Activated CD4-positive, alpha-beta T cell treated with anti-CD3 and anti-CD28 coated beads, Interleukin-2, Interleukin-4, amounts not matched to agents 100 ng/mL and 50 ng/mL, durations not matched to agents 16 hours and 8 hours (primary cell): Measurements from ENCODE around the gene ARHGEF7.

Experiments used
- DNase-seq: peaks from one replicate; pipeline ENCODE4 v3.0.0-alpha.2; 2020; ENCODE audit warnings: low spot score

The ARHGEF7 gene

GRCh38 chr13:111139452-111139851, 24.3 kb downstream of the ARHGEF7 start:
- DNase-seq, result no peak

- no peak for DNase-seq
Observed at GRCh38 chr13:111139873-111140561, 24.9 kb downstream of the ARHGEF7 start.

- no peak for DNase-seq
Observed at GRCh38 chr13:111140562-111141105, 25.5 kb downstream of the ARHGEF7 start.

DNA sequence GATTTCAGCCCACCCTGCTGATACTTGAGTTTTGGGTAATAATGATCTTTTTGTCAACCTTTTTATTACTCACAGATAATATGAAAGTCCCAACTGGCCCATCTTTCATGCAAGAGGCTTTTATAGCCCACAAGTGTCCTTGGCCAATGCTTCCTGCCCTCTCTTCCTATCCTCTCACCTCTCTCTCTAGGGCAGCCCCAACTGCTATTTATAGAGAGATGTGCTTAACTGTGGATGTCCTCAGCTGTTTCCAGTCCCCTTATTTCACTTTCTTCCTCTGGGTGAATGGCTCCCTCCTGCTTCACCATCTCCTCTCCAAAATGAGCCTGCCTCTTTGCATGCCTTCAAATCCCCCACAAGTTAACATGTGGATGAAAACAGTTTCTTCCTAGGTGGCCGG, 27.4 kb downstream of the ARHGEF7 start:
- no peak for DNase-seq

- DNase-seq, result no peak
Observed at GRCh38 chr13:111143865-111144540, 28.9 kb downstream of the ARHGEF7 start.

DNA sequence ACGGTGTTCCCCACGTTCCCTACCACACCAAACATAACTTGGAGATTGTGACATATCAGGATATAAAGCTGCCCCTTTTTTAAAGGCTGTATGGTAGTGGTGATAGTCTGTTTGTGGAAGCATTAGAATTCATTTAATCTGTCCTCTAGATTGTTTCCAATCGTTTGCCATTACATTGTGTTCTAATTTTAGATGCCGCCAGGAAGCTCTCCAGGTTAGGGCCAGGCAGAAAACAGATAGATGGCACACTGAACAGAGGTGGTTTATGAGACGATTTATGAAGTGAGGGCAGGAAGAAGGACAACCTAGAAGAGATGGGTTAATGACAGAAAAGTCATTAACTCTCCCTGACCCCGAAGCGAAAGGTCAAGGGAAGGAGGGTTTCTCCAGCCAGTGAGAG, 30.0 kb downstream of the ARHGEF7 start:
- DNase-seq, result no peak

GRCh38 chr13:111145506-111145905, 30.4 kb downstream of the ARHGEF7 start:
- no peak for DNase-seq

DNA sequence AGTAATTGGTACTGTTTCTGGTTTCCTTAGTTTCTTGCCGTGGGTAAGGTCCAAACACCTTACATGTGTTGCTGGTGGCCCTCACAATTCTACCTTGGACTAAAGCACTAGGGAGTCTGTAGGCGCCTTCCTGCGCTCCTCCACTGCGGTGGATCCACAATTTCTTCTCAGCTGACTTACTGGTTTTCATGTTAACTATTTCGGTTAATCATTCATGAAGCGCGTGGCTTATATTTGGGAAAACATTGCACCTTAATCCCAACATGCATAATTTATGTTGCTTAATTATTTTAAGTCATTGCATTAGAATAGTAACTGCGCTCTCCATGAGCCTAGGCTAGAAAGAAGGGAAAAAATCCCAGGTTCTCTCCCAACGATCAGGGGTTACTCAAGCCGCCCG, 37.7 kb downstream of the ARHGEF7 start:
- no peak for DNase-seq

GRCh38 chr13:111153279-111153976, 38.3 kb downstream of the ARHGEF7 start:
- peak; percentile 92 for DNase-seq

DNA sequence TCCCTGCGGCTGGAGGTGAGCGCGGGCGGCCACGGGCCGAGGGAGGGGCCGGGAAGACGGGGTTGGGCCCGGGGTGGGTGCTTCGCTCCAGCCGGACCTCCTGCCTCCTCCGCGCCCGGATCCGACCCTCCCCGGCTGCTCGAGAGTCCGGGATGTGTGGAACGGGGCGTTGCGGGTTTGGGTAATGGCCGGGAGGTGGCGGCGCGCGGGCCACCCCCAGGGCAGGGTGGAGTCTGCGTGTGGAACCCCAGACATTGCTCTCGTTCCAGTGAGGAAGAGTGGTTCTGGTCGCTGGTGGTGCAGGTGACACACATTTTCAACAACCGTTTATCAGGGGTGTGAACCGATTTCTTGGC, 38.8 kb downstream of the ARHGEF7 start:
- peak; percentile 33 for DNase-seq

DNA sequence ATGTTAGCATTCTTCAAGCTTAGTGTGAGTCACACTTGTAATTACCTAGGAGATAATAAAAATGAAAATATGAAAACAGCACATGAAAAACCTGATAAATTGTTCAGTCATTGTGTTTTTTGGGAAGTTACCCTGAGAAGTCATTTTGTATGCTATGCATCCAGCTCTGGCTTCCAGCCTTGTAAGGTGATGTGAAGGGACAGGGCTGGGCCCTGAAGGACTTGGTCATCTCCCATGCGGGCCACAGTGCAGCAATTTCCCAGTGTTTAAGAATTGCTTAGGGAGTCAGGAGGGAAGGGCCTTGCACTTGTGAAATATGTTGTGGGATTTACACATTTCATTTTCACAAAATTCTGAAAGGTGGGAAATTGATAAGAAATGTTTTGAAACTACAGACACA, 41.3 kb downstream of the ARHGEF7 start:
- DNase-seq, result no peak

GRCh38 chr13:111158136-111158805, 43.2 kb downstream of the ARHGEF7 start:
- DNase-seq, result no peak

DNA sequence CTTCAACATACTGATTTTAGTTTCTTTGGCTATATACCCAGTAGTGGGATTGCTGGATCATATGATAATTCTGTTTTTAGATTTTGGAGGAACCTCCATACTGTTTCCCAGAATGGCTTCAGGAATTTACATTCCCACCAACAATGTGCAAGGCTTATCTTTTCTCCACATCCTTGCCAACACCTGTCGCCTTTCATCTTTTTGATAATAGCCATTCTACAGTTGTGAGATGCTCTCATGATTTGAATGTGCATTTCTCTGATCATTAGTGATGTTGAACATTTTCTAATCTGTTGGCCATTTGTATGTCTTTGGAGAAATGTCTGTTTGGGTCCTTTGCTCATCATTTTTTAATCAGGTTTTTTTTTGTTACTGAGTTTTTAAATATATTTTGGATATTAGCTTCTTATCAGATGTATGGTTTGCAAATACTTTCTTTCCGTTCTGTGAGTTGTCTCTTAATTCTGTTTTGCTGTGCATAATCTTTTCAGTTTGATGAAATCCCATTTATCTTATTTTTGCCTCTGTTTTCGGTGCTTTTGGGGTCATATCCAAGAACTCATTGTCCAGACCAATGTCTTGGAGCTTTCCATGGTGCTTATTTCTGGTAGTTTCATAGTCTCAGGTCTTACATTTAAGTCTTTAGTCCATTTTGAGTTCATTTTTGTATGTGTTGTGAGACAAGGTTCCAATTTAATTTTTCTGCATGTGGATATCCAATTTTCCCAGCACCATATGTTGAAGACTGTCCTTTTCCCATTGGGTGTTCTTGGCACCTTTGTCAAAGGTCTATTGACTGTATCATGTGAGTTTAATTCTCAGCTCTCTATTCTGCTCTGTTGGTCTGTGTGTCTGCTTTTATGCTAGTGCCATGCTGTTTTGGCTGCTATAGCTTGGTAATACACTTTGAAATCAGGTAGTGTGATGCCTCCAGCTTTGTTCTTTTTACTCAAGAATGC, 44.5 kb downstream of the ARHGEF7 start:
- no peak for DNase-seq

GRCh38 chr13:111160648-111161047, 45.5 kb downstream of the ARHGEF7 start:
- no peak for DNase-seq

DNA sequence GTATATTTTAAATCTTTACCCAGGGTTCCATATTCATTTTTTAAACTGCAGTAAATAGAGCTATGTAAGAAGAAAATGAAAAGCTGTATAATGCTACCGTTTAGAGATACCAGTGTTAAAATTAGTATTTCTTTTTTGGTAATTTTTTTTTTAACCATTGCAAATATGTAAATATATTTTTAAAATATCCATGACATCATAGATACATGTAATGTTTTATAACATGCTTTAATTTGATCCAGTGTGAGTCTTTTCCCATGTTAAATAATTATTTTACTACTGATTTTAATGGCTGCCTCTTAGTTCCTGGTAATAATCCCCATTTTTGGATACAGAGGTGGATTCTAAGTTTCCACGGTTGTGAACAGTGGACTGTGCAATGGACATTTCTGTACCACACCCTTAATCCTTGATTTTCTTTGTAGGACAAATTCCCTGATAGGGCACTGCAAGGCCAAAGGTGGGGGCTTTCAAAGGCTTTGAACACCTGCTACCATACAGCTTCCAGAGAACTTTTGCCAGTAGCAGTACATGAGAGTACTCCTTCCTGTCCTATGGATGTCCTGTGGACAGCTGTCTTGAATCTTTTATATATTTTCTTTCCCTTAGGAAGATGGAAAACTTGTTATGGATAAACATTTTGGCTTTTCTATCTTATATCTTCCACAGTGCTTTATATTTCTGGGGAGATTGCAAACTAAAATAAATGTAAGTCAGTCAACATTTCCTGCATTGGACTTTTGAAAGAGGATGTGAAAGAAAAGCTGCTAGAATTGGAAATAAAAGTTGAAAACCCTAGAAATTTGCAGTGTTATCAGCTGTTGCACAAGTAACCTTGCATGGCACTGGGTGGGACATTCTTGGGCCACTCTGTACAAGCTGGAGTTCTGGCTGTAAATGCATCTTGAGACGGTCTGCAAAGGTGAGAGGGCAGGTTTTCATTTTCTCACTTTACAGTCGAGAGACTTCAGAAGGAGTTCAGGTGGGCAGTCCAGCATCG, 46.8 kb downstream of the ARHGEF7 start:
- no peak for DNase-seq

- no peak for DNase-seq
Observed at GRCh38 chr13:111165241-111166010, 50.3 kb downstream of the ARHGEF7 start.

- DNase-seq, result no peak
Observed at GRCh38 chr13:111166882-111167675, 52.0 kb downstream of the ARHGEF7 start.

- DNase-seq, result no peak
Observed at GRCh38 chr13:111168107-111168506, 53.0 kb downstream of the ARHGEF7 start.
